HepG2 (cell line): ENCODE results near the gene FAM13B. TPM values are rescaled to one million over a fixed set of nuclear protein-coding genes. Genes with fewer than 3 reads are reported as not detected.

Source experiments
- ARID3A ChIP-seq: IDR thresholded peaks from 2 replicates; pipeline ENCODE4 v1.6.1; 2012; ENCODE audit warnings: low read depth, low read length, improper control_type of control experiment
- FOXP4 ChIP-seq: sonication (generic); formaldehyde crosslinking; IDR thresholded peaks from 2 replicates; pipeline ENCODE4 v1.4.0; 2020; ENCODE audit warnings: missing genetic modification reagents
- HMGXB3 ChIP-seq: sonication (generic); formaldehyde crosslinking; IDR thresholded peaks from 2 replicates; pipeline ENCODE4 v1.4.0; 2020; ENCODE audit warnings: missing genetic modification reagents, borderline replicate concordance
- KLF11 ChIP-seq: IDR thresholded peaks from 2 replicates; pipeline ENCODE4 v1.6.1; 2016; ENCODE audit warnings: missing compliant biosample characterization
- NCOA2 ChIP-seq: sonication (generic); formaldehyde crosslinking; IDR thresholded peaks from 2 replicates; pipeline ENCODE4 v1.8.0; 2022; ENCODE audit warnings: inconsistent platforms
- SAP130 ChIP-seq: IDR thresholded peaks from 2 replicates; pipeline ENCODE4 v1.6.1; 2016; ENCODE audit warnings: low read depth
- SMARCC2 ChIP-seq: fragments of 450-650 bp; IDR thresholded peaks from 2 replicates; pipeline ENCODE4 v1.6.1; 2017; ENCODE audit warnings: antibody characterized with exemption, mild to moderate bottlenecking
- ZBTB14 ChIP-seq: sonication (generic); formaldehyde crosslinking; IDR thresholded peaks from 2 replicates; pipeline ENCODE4 v1.4.0; 2020; ENCODE audit warnings: missing genetic modification reagents
- ZBTB4 ChIP-seq: sonication (generic); formaldehyde crosslinking; IDR thresholded peaks from 2 replicates; pipeline ENCODE4 v1.4.0; 2020; ENCODE audit warnings: missing genetic modification reagents, mild to moderate bottlenecking, borderline replicate concordance
- ZFX ChIP-seq: sonication (generic); formaldehyde crosslinking; IDR thresholded peaks from 2 replicates; pipeline ENCODE4 v1.4.0; 2020; ENCODE audit warnings: mild to moderate bottlenecking, low read depth, missing genetic modification reagents, moderate library complexity
- ZNF296 ChIP-seq: sonication (generic); formaldehyde crosslinking; conservative IDR thresholded peaks from 2 replicates; pipeline ENCODE4 v1.5.0; 2020; ENCODE audit warnings: mild to moderate bottlenecking, missing genetic modification reagents
- ZNF451 ChIP-seq: sonication (generic); formaldehyde crosslinking; IDR thresholded peaks from 2 replicates; pipeline ENCODE4 v1.5.0; 2020; ENCODE audit warnings: mild to moderate bottlenecking, missing genetic modification reagents
- ZNF549 ChIP-seq: sonication (generic); formaldehyde crosslinking; IDR thresholded peaks from 2 replicates; pipeline ENCODE4 v1.5.0; 2020; ENCODE audit warnings: missing genetic modification reagents
- ZNF570 ChIP-seq: sonication (generic); formaldehyde crosslinking; IDR thresholded peaks from 2 replicates; pipeline ENCODE4 v1.4.0; 2020; ENCODE audit warnings: mild to moderate bottlenecking, missing genetic modification reagents, borderline replicate concordance
- ZNF878 ChIP-seq: sonication (generic); formaldehyde crosslinking; IDR thresholded peaks from 2 replicates; pipeline ENCODE4 v1.8.1; 2023; ENCODE audit warnings: mild to moderate bottlenecking, missing genetic modification reagents, moderate library complexity
- ZSCAN12 ChIP-seq: sonication (generic); formaldehyde crosslinking; IDR thresholded peaks from 2 replicates; pipeline ENCODE4 v1.9.0; 2021; ENCODE audit warnings: mild to moderate bottlenecking, missing genetic modification reagents
- polyA plus RNA-seq, 8 experiments: library from polyadenylated mRNA; depleted of rRNA in 3 of 8; stranded (reverse) in 7 of 8; unstranded in 1 of 8; fragments of >200 nt; fragmentation: Illumina TruSeq in 4 of 8; extraction: Trizol in 4 of 8; gene quantifications; 2 replicates each; pipeline versions ENCODE4 v1.2.1 to v1.2.3, GENCODE V29; 2011 to 2016; ENCODE audit warnings: low read depth in 4 of 8, missing spikeins in 1 of 8, mixed read lengths in 1 of 8; ENCODE audit not compliant: insufficient read depth in 1 of 8
- total RNA-seq, 5 experiments: library from RNA; depleted of rRNA; stranded (reverse); fragments of >200 nt; fragmentation: Illumina TruSeq; extraction: Trizol; gene quantifications; 2 replicates each; pipeline ENCODE4 v1.2.3, GENCODE V29; 2016; ENCODE audit warnings: low read depth in 1 of 5

FAM13B gene
- total and polyA plus RNA-seq, 2 of the 13 experiments (the other 11 are each of a cell fraction or from before 2014, with no cell fraction given) = 6.9 to 11.5 TPM

GRCh38 chr5:137899493-137899892, 133.4 kb downstream of the FAM13B start (continued):
- TF ChIP-seq KLF11 = no peak
- TF ChIP-seq ARID3A = peak; percentile 58; the same call in 1 of the 2 replicates
- TF ChIP-seq SMARCC2 = no peak
- TF ChIP-seq ZBTB4 = no peak
- TF ChIP-seq ZNF878 (CRISPR knock-in tag) = no peak
- TF ChIP-seq ZNF549 = no peak
- no peak for TF ChIP-seq ZFX
- peak; percentile 39; the same call in 1 of the 2 replicates for TF ChIP-seq SAP130 (CRISPR knock-in tag)
- TF ChIP-seq FOXP4 = peak; percentile 69
- TF ChIP-seq ZBTB14 = no peak
- TF ChIP-seq ZNF296 (CRISPR knock-in tag) = no peak
- no peak for TF ChIP-seq HMGXB3 (CRISPR knock-in tag)
- TF ChIP-seq ZSCAN12 = no peak
- TF ChIP-seq ZNF570 (CRISPR knock-in tag) = no peak
- TF ChIP-seq ZNF451 (CRISPR knock-in tag) = no peak
- peak; percentile 85 for TF ChIP-seq NCOA2 (CRISPR knock-in tag)
